Amniotic stem cell (primary cell): ENCODE results near the gene PSKH1.
"Not testable (repeated sequence)": the region's sequence is repeated elsewhere in the genome, so short reads cannot be mapped to it uniquely, and the experiment has no call there.

Experiments
- DNase-seq: peaks from one replicate; lab custom pipeline; 2025; lab: John Stamatoyannopoulos, UW

Gene PSKH1

DNA sequence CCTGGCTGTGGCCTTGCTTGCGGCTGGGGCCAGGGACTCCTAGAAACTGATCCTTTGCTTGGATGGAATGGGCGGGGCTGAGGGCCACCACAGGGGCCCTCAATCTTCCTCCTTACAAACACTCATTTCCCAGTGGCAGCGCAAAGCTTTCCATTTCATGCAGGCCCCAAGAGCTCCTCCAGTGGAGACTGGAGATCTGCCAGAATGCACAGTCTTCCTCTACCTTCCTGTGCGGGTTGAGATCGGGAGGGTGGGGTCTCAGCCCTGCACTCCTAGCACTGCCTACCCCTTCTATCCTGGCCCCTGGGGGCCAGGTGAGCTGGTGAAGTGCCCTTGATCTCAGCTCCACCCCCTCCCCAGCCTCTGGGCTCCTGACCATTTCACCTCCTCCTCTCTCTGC is 6.7 kb upstream of the PSKH1 start:
- no peak for DNase-seq

- DNase-seq: no peak
These were observed 4.7 kb upstream of the PSKH1 start for GRCh38 chr16:67888331-67888730.

- no peak for DNase-seq
These were observed 679 bp upstream of the PSKH1 start for GRCh38 chr16:67892375-67892774.

GRCh38 chr16:67893743-67894399 is 817 bp downstream of the PSKH1 start:
- no peak for DNase-seq

- DNase-seq: no peak
These were observed 4.2 kb downstream of the PSKH1 start for GRCh38 chr16:67897231-67897630.

GRCh38 chr16:67901734-67902133 is 8.7 kb downstream of the PSKH1 start:
- no peak for DNase-seq

GRCh38 chr16:67902831-67903230 is 9.8 kb downstream of the PSKH1 start:
- DNase-seq: no peak

DNA sequence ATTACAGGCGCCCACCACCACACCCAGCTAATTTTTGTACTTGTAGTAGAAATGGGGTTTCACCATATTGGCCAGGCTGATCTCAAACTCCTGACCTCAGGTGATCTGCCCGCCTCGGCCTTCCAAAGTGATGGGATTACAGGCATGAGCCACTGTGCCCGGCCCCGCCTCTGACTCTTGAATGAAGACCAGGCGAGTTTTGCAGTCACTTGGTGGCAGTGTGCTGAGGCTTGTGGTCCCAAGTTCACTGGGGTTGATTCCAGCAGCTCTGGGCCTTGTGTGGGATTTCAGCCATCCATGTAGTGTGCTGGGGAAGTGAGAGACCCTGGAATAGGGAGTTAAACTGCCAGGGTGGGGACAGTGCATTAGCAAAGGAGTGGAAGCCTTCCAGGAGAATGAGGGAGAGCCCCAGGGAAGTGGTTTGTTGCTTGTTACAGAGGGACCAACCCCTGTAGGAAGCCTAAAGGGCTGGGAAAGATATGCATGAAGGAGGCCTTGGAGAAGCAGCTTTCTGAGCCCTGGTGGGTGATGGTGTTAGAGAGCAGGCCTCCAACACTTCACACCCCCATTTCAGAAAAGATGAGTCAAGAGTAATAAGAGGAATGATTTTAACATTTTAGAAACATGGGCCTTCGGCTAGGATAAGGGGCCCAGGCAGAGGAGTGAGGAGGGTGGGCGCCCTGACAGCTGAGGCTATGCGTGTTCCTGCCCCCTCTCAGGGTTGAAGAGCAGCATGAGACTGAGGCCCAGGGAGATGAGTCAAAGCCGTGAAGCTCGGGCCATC is 14.5 kb downstream of the PSKH1 start:
- DNase-seq: no peak

- DNase-seq: no peak
These were observed 16.1 kb downstream of the PSKH1 start for GRCh38 chr16:67909056-67909742.

DNA sequence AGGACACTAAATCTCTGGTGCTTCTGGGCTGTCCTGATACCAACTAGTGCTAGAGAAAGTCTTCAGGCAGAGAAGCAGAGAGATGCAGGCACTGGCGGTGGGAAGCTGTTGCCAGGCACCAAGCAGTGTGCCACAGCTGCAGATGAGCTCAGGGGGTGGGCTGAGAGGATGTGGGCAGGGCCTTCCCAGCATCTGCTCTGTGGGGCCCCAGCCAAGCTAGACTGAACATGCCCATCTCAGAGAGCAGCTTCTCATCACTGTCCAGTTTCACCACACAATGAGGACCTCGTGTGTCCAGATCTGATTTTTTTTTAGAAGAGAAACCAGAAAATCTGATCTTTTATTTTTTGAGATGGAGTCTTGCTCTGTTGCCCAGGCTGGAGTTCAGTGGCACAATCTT is 17.1 kb downstream of the PSKH1 start:
- DNase-seq: no peak

- DNase-seq: no peak
These were observed 21.9 kb downstream of the PSKH1 start for GRCh38 chr16:67914758-67915495.

GRCh38 chr16:67915496-67915769 is 22.4 kb downstream of the PSKH1 start:
- not testable (repeated sequence) for DNase-seq

DNA sequence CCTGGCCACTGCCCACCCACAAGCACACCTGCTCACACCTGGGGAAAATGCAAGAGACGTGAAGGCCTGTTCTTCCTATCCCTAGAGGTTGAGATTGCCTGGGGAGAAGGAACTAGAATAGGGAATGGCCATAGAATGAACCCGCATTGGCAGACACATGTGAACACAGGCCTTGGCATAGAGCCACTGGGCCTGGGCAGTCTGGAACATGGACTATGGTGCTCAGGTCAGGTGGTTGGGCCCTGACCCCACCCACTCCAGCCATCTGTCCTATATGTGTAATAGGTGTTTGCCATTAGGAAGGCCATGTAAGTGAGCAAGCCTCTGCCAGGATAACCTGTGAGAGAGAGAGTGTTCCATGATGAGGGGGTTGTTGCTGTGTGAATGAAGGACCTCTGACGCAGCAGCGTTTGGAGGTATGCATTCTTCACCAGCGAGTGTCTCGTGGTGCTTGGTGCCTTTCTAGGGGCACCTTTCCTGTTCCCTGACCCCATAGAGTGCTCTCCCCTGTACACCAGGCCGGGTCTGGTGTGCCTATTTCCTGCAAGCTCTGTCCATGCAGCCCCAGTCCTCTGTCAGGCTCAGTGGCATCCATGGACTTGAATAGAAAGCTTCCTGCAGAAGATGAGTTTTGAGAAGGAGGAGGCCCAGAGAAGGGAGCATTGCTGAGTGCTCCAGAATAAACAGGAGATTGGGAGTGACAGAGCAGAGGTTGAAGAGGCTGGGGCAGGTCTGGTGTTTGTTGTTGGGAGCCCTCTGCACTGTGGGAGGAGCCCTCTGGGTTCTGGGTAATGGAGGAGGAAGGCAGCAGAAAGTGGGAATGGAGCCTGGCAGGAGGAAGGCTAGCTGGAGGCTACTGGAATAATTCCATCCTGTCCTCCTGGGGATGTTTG is 23.0 kb downstream of the PSKH1 start:
- no peak for DNase-seq

DNA sequence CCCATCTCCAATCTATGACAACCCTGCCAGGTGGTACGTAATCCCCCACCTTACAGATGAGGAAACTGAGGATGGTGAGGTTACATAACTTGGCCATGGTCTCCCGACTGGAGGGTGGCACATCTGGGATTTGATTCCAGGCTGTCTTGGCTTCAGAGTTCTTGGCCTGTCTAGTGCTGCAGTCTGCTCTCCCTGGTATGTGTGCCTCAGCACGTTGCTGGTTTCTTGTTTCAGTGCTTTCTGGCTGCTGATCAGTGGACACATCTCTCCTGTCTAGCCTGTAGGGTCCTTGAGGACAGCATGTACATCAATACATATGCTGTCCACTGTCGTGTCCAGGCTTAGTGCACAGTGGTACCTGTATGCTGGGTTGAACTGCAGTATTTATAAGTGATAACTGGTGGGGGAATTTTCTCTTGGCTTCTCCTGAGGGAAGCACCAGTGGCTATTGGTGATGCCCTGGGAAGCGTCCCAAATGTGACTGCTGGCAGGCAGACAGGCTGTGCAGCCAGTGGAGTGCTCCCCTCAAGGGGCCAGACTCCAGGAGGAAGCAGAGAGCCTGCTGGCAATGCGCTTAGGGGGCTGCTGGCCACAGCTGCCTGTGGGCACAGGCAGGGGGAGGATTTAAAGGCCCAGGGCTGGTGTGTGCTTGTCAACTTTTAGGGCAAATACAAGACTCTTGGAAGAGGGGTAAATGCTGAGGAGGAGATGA is 24.2 kb downstream of the PSKH1 start:
- DNase-seq: no peak

DNA sequence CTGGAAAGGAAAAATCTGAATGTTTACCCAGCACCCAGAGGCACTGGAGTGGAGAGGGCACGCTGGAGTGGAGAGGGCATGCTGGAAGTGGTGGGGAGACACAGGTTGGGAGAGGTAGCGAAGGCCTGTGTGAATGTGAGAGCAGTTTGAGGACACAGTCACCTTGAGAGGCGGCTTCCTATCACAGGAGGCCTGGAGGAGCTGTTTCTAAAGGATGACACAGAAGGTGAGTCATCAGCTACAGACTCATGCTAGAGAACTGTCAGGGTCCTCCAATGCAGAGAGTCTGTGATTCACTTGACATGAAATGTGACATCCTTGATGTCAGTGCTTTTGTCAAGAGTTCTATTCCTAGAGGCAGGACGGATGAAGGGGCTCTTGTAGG is 24.8 kb downstream of the PSKH1 start:
- DNase-seq: peak; percentile 82

DNA sequence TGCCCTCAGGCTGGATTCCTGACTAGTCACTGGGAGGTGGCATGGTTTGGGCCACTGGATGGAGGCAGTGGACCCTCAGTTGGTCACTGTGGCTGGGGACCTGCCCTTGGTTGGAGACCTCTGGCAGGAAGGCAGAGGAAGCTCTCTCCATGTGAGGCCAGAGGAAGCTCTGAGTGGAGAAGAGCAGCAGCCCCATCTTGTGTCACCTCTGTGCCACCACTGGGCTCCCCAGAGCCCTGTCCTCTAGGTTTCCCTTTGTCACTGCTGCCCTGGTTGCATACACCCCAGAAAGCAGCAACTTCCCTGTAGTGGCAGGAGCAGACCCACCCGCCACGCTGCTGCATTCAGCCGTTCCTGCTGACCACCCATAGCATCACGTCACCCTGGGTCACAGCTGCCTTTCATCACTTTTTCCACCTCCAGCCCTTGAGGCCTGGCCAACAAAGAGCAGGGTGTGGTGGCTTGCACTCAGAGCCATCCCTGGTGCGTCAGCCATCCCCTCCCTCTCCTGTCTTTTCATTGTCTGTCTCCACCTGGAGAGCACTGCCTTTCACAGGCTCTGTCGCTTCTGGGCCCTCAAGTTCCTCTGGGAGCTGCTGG is 26.7 kb downstream of the PSKH1 start:
- DNase-seq: no peak

GRCh38 chr16:67922221-67922620 is 29.2 kb downstream of the PSKH1 start:
- no peak for DNase-seq

DNA sequence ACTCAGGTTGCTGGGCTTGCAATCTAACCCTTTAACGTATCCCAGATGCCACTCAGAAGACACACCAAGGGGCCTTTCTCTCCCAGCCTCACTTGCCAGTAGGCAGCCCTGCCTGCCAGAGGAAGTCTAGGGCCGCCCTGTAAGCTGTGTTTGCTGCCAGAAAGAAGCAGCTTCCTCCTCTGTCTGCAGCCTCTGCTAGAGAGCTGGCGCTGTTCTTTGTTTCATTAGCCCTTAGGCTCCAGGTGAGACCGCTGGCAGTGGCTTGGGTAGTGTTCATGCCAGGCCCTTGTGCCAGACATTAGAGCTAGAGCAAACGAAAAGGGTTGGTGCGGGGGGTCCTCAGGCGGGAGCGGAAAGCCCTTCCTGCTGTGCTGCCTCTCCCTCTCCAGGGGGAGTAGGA is 29.7 kb downstream of the PSKH1 start:
- no peak for DNase-seq

DNA sequence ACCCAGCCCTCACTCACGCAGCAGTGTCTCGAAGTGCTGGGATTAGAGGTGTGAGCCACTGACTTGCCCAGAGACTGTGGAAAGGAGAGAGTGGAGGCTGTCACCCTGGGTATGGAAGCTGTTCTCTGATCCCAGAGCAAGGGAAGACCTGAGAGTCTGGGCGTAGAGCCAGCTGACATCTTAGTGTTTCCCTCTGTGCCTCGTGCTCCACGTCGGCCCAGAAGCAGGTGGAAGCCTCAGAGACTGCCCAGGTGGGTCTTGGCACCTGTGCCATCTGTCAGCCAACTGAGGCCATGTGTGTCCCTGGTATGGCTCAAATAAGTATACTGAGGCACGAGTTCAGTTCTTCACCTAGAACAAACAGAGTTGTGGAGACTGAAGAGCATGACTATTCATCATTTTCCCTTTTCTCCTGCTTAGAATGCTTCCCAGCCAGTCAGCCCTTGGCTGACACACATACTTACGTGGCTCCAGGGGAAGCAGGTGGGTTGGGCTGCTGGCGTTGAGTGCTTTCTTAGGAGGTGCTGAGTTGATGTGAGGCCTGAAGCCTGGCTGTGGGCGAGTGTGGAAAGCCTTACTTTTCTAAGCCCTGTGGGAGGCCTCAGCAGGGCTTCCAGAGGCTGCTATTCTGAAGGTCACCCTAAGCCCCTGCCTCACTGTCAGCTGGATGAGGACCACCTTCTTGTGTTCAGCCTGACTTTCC is 30.5 kb downstream of the PSKH1 start:
- DNase-seq: no peak
